Measurements from ENCODE around the gene POLR2E.

POLR2E gene

GRCh38 chr19:1073956-1074517, 21.1 kb downstream of the POLR2E start:
- Histone ChIP-seq H3K9me3 (ENCODE audit: control insufficient read depth in 2 of 2, low read length in 2 of 2) (no peaks in the 10 kb centered on the region), H3K4me1 (ENCODE audit: control insufficient read depth, insufficient read depth, low read length) (peaks cover 11% of the 10 kb centered on the region), H3K36me3 (ENCODE audit: control insufficient read depth in 2 of 2, insufficient read depth in 2 of 2, low read length in 2 of 2) (no peaks in the 10 kb centered on the region), H3K27me3 (ENCODE audit: control insufficient read depth in 1 of 2, insufficient read depth in 2 of 2, low read length in 2 of 2) (peaks cover 13 to 32% of the 10 kb centered on the region in 2 donors), H3K9ac (ENCODE audit: low read length in 2 of 2) (no peak overlapping the region), H3K27ac (ENCODE audit: low read length) (no peak overlapping the region), H3K4me3 (ENCODE audit: low read length in 2 of 2) (no peak overlapping the region)

GRCh38 chr19:1073063-1073955, 21.9 kb downstream of the POLR2E start:
- no peak overlapping the region for H3K4me3 ChIP-seq (ENCODE audit: low read length in 2 of 2)
- H3K27ac ChIP-seq (ENCODE audit: low read length), result no peak overlapping the region
- H3K27me3 ChIP-seq (ENCODE audit: control insufficient read depth in 1 of 2, insufficient read depth in 2 of 2, low read length in 2 of 2), result peaks cover 20 to 39% of the 10 kb centered on the region in 2 donors
- no peaks in the 10 kb centered on the region for H3K9me3 ChIP-seq (ENCODE audit: control insufficient read depth in 2 of 2, low read length in 2 of 2)
- H3K4me1 ChIP-seq (ENCODE audit: control insufficient read depth, insufficient read depth, low read length), result peaks cover 11% of the 10 kb centered on the region
- H3K9ac ChIP-seq (ENCODE audit: low read length in 2 of 2), result no peak overlapping the region
- H3K36me3 ChIP-seq (ENCODE audit: control insufficient read depth in 2 of 2, insufficient read depth in 2 of 2, low read length in 2 of 2), result no peaks in the 10 kb centered on the region

- peaks cover 27 to 47% of the 10 kb centered on the region in 2 donors for H3K27me3 ChIP-seq (ENCODE audit: control insufficient read depth in 1 of 2, insufficient read depth in 2 of 2, low read length in 2 of 2)
- H3K27ac ChIP-seq (ENCODE audit: low read length), result no peak overlapping the region
- no peaks in the 10 kb centered on the region for H3K36me3 ChIP-seq (ENCODE audit: control insufficient read depth in 2 of 2, insufficient read depth in 2 of 2, low read length in 2 of 2)
- H3K4me1 ChIP-seq (ENCODE audit: control insufficient read depth, insufficient read depth, low read length), result peaks cover 12% of the 10 kb centered on the region
- no peak overlapping the region for H3K9ac ChIP-seq (ENCODE audit: low read length in 2 of 2)
- H3K4me3 ChIP-seq (ENCODE audit: low read length in 2 of 2), result no peak overlapping the region
- no peaks in the 10 kb centered on the region for H3K9me3 ChIP-seq (ENCODE audit: control insufficient read depth in 2 of 2, low read length in 2 of 2)
Measured at GRCh38 chr19:1072371-1073015, 22.7 kb downstream of the POLR2E start.

GRCh38 chr19:1070931-1071791, 24.0 kb downstream of the POLR2E start:
- Histone ChIP-seq H3K4me1 (ENCODE audit: control insufficient read depth, insufficient read depth, low read length) (peaks cover 25% of the 10 kb centered on the region), H3K4me3 (ENCODE audit: low read length in 2 of 2) (no peak overlapping the region), H3K36me3 (ENCODE audit: control insufficient read depth in 2 of 2, insufficient read depth in 2 of 2, low read length in 2 of 2) (no peaks in the 10 kb centered on the region)

GRCh38 chr19:1070576-1070930, 24.6 kb downstream of the POLR2E start:
- H3K4me3 ChIP-seq (ENCODE audit: low read length in 2 of 2), result no peak overlapping the region
- peaks cover 39 to 65% of the 10 kb centered on the region in 2 donors for H3K27me3 ChIP-seq (ENCODE audit: control insufficient read depth in 1 of 2, insufficient read depth in 2 of 2, low read length in 2 of 2)
- H3K27ac ChIP-seq (ENCODE audit: low read length), result no peak overlapping the region
- no peaks in the 10 kb centered on the region for H3K9me3 ChIP-seq (ENCODE audit: control insufficient read depth in 2 of 2, low read length in 2 of 2)
- H3K9ac ChIP-seq (ENCODE audit: low read length in 2 of 2), result no peak overlapping the region
- H3K36me3 ChIP-seq (ENCODE audit: control insufficient read depth in 2 of 2, insufficient read depth in 2 of 2, low read length in 2 of 2), result no peaks in the 10 kb centered on the region
- H3K4me1 ChIP-seq (ENCODE audit: control insufficient read depth, insufficient read depth, low read length), result peaks cover 25% of the 10 kb centered on the region

More at GRCh38 chr19:1070931-1071791, 24.0 kb downstream of the POLR2E start:
- Histone ChIP-seq H3K27me3 (ENCODE audit: control insufficient read depth in 1 of 2, insufficient read depth in 2 of 2, low read length in 2 of 2) (peaks cover 34 to 61% of the 10 kb centered on the region in 2 donors), H3K27ac (ENCODE audit: low read length) (no peak overlapping the region), H3K9me3 (ENCODE audit: control insufficient read depth in 2 of 2, low read length in 2 of 2) (no peaks in the 10 kb centered on the region), H3K9ac (ENCODE audit: low read length in 2 of 2) (no peak overlapping the region)

- Histone ChIP-seq H3K27me3 (ENCODE audit: control insufficient read depth in 1 of 2, insufficient read depth in 2 of 2, low read length in 2 of 2) (peaks cover 45 to 79% of the 10 kb centered on the region in 2 donors), H3K9me3 (ENCODE audit: control insufficient read depth in 2 of 2, low read length in 2 of 2) (no peaks in the 10 kb centered on the region), H3K27ac (ENCODE audit: low read length) (no peak overlapping the region), H3K9ac (ENCODE audit: low read length in 2 of 2) (no peak overlapping the region), H3K4me3 (ENCODE audit: low read length in 2 of 2) (no peak overlapping the region), H3K36me3 (ENCODE audit: control insufficient read depth in 2 of 2, insufficient read depth in 2 of 2, low read length in 2 of 2) (no peaks in the 10 kb centered on the region), H3K4me1 (ENCODE audit: control insufficient read depth, insufficient read depth, low read length) (peaks cover 30% of the 10 kb centered on the region)
Measured at GRCh38 chr19:1069009-1069779, 26.0 kb downstream of the POLR2E start.

GRCh38 chr19:1068009-1069001, 26.9 kb downstream of the POLR2E start:
- Histone ChIP-seq H3K9me3 (ENCODE audit: control insufficient read depth in 2 of 2, low read length in 2 of 2) (no peaks in the 10 kb centered on the region), H3K27me3 (ENCODE audit: control insufficient read depth in 1 of 2, insufficient read depth in 2 of 2, low read length in 2 of 2) (peaks cover 47 to 79% of the 10 kb centered on the region in 2 donors), H3K36me3 (ENCODE audit: control insufficient read depth in 2 of 2, insufficient read depth in 2 of 2, low read length in 2 of 2) (no peaks in the 10 kb centered on the region), H3K27ac (ENCODE audit: low read length) (no peak overlapping the region), H3K4me1 (ENCODE audit: control insufficient read depth, insufficient read depth, low read length) (peaks cover 30% of the 10 kb centered on the region), H3K4me3 (ENCODE audit: low read length in 2 of 2) (no peak overlapping the region), H3K9ac (ENCODE audit: low read length in 2 of 2) (no peak overlapping the region)

- Histone ChIP-seq H3K4me3 (ENCODE audit: low read length in 2 of 2) (peak overlapping the region in 1 of 2 donors; percentile 44), H3K27ac (ENCODE audit: low read length) (no peak overlapping the region), H3K9me3 (ENCODE audit: control insufficient read depth in 2 of 2, low read length in 2 of 2) (no peaks in the 10 kb centered on the region), H3K36me3 (ENCODE audit: control insufficient read depth in 2 of 2, insufficient read depth in 2 of 2, low read length in 2 of 2) (no peaks in the 10 kb centered on the region), H3K4me1 (ENCODE audit: control insufficient read depth, insufficient read depth, low read length) (peaks cover 30% of the 10 kb centered on the region), H3K27me3 (ENCODE audit: control insufficient read depth in 1 of 2, insufficient read depth in 2 of 2, low read length in 2 of 2) (peaks cover 45 to 73% of the 10 kb centered on the region in 2 donors), H3K9ac (ENCODE audit: low read length in 2 of 2) (no peak overlapping the region)
Measured at GRCh38 chr19:1067341-1067957, 27.7 kb downstream of the POLR2E start.

Data from stomach smooth muscle (tissue), 2 donors.